ENCODE measurements around the gene KCNIP4.

KCNIP4 gene

DNA sequence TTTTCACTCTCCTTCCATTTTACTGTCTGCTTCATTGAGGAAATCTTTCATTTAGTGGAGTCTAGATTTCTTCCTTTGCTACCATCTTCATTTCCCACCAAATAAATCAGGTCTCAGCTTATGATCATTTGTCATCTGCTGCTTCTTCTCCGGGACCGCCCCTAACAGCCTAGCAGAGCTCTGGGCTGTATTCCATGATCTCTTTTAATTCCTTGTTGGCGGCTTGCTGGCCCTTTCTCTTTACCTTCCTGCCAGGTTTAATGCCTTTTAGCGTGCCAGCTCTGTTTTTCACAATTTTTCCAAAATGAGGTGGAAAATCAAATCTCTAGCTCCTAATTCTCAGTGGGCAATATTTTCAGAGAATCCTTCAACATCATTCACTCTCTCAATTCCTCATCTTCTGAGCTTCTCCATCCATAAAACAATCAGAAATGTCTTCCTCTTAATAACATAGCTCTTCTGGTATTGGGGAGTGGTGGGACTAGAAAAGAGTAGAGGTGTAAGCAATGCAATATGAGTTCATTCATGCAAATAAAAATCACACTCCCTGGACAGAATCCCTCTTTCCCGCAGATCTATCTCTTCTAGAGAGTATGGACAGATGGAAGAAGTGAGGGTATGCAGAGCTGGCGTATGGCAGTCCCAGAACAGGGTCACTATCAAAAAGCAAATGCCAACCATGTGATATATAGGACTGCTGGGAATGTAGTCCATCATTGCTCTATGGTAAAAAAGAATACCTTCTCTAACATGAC, 491.3 kb downstream of the KCNIP4 start:
- no peaks in the 10 kb centered on the region for H3K9me3 ChIP-seq (ENCODE audit: control insufficient read depth, low read length)
- H3K4me3 ChIP-seq (ENCODE audit: low read length) = no peak overlapping the region
- H3K36me3 ChIP-seq (ENCODE audit: control insufficient read depth, insufficient read depth, low read length) = no peaks in the 10 kb centered on the region
- no peaks in the 10 kb centered on the region for H3K27me3 ChIP-seq (ENCODE audit: control insufficient read depth, insufficient read depth, low read length)
- no peaks in the 10 kb centered on the region for H3K4me1 ChIP-seq (ENCODE audit: control insufficient read depth, insufficient read depth, low read length)
- no peak overlapping the region for H3K9ac ChIP-seq (ENCODE audit: low read length)

DNA sequence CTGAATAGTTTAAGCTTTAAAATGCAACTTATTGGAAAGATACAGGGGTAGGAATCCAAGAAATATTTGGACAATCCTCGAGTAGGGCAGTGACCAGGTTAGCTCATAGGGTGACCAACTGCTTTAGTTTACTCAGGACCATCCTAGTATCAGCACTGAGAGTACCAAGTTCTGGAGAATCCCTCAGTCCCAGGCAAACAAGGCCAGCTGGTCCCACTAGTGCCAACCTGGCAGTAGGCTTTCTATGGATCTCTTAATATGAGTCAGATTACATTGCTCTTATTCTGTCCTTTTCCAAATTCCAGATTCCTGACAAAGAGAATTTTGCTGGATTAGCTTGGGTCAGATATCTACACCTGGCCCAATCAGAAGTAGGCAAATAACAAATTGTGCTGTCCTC, 493.7 kb downstream of the KCNIP4 start:
- H3K4me1 ChIP-seq (ENCODE audit: control insufficient read depth, insufficient read depth, low read length) = no peaks in the 10 kb centered on the region
- H3K9me3 ChIP-seq (ENCODE audit: control insufficient read depth, low read length) = no peaks in the 10 kb centered on the region
- H3K36me3 ChIP-seq (ENCODE audit: control insufficient read depth, insufficient read depth, low read length) = no peaks in the 10 kb centered on the region
- no peak overlapping the region for H3K9ac ChIP-seq (ENCODE audit: low read length)
- no peaks in the 10 kb centered on the region for H3K27me3 ChIP-seq (ENCODE audit: control insufficient read depth, insufficient read depth, low read length)
- H3K4me3 ChIP-seq (ENCODE audit: low read length) = no peak overlapping the region

DNA sequence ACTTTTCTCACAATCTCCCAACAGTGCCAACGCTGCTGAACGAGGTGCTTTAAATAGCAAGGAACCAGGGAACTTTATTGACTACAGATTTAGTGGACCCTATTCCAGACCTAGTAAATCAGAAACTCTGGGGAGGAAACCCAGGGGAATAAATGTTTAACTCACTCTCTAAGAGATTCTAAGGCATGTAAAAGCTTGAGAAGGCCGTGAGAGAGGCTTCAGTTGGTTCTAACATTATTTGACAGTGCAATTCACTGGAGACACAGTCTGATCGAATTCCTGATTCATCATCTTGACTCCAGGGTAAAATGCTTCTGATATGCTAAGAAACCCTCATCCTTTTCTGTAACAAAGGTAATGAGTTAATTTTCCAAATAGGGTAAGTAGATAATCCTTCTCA, 494.4 kb downstream of the KCNIP4 start:
- no peak overlapping the region for H3K9ac ChIP-seq (ENCODE audit: low read length)
- no peaks in the 10 kb centered on the region for H3K27me3 ChIP-seq (ENCODE audit: control insufficient read depth, insufficient read depth, low read length)
- no peak overlapping the region for H3K4me3 ChIP-seq (ENCODE audit: low read length)
- H3K4me1 ChIP-seq (ENCODE audit: control insufficient read depth, insufficient read depth, low read length) = no peaks in the 10 kb centered on the region
- H3K9me3 ChIP-seq (ENCODE audit: control insufficient read depth, low read length) = no peaks in the 10 kb centered on the region
- H3K36me3 ChIP-seq (ENCODE audit: control insufficient read depth, insufficient read depth, low read length) = no peaks in the 10 kb centered on the region

DNA sequence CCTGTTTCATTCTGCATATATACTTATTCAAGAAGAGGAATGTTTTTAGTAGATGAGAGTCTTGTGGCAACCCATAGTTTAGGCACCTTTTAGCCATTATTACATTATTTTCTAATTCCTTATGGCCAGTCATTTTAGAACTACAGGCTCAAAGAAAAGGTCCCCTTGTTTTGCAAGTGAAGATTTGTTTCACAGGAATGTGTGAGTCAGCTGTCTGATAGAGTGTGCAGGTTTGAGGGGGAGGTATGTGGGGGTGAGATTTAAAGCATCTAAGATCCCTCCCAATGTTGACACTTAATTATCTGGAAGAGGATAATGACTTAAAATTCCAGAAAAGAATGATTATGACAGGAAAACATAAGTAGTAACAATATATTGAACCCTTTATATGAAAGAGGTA, 495.6 kb downstream of the KCNIP4 start:
- Histone ChIP-seq H3K4me1 (ENCODE audit: control insufficient read depth, insufficient read depth, low read length) (no peaks in the 10 kb centered on the region), H3K9ac (ENCODE audit: low read length) (no peak overlapping the region), H3K27me3 (ENCODE audit: control insufficient read depth, insufficient read depth, low read length) (no peaks in the 10 kb centered on the region), H3K36me3 (ENCODE audit: control insufficient read depth, insufficient read depth, low read length) (no peaks in the 10 kb centered on the region), H3K4me3 (ENCODE audit: low read length) (no peak overlapping the region), H3K9me3 (ENCODE audit: control insufficient read depth, low read length) (no peaks in the 10 kb centered on the region)

DNA sequence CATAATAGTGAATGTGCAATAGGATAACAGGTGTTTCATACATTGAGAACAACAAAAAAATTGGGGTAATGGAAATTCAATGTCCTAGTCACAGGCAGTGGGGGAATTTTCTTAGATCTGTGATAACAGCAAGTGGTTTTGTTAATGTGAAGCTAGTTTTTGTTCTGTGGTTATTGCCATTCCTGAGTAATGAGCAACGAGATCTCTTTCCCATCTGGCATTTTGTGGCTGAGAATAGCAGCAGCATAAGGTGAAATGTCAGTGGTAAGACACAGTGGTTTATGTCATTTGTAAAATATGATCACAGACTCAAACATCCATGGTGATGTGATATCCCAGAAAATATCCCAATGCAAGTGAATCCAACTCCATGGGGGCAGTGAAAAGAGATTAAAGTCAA, 497.5 kb downstream of the KCNIP4 start:
- Histone ChIP-seq H3K27me3 (ENCODE audit: control insufficient read depth, insufficient read depth, low read length) (no peaks in the 10 kb centered on the region), H3K4me1 (ENCODE audit: control insufficient read depth, insufficient read depth, low read length) (no peaks in the 10 kb centered on the region), H3K36me3 (ENCODE audit: control insufficient read depth, insufficient read depth, low read length) (no peaks in the 10 kb centered on the region), H3K9me3 (ENCODE audit: control insufficient read depth, low read length) (no peaks in the 10 kb centered on the region), H3K4me3 (ENCODE audit: low read length) (no peak overlapping the region), H3K9ac (ENCODE audit: low read length) (no peak overlapping the region)

DNA sequence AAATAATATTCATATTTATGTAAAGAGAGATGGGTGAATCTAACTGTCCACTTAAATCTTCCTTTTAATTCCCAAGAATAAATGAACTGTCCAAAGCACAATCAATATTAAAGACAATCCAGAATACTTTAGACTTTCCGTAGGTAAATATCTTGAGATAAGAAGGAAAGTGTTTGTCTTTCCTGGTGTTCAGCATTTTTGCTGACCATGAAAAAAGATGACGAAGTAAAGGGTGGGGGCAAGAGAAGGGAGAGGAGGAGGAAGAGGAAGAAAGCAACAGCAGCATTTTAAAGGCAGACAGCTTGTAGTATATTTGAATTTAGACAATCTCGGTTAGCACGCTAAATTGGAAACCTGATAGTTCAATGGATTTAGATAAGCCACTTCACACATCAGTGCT, 498.2 kb downstream of the KCNIP4 start:
- Histone ChIP-seq H3K27me3 (ENCODE audit: control insufficient read depth, insufficient read depth, low read length) (no peaks in the 10 kb centered on the region), H3K4me3 (ENCODE audit: low read length) (no peak overlapping the region), H3K36me3 (ENCODE audit: control insufficient read depth, insufficient read depth, low read length) (no peaks in the 10 kb centered on the region), H3K4me1 (ENCODE audit: control insufficient read depth, insufficient read depth, low read length) (no peaks in the 10 kb centered on the region), H3K9ac (ENCODE audit: low read length) (no peak overlapping the region), H3K9me3 (ENCODE audit: control insufficient read depth, low read length) (no peaks in the 10 kb centered on the region)

DNA sequence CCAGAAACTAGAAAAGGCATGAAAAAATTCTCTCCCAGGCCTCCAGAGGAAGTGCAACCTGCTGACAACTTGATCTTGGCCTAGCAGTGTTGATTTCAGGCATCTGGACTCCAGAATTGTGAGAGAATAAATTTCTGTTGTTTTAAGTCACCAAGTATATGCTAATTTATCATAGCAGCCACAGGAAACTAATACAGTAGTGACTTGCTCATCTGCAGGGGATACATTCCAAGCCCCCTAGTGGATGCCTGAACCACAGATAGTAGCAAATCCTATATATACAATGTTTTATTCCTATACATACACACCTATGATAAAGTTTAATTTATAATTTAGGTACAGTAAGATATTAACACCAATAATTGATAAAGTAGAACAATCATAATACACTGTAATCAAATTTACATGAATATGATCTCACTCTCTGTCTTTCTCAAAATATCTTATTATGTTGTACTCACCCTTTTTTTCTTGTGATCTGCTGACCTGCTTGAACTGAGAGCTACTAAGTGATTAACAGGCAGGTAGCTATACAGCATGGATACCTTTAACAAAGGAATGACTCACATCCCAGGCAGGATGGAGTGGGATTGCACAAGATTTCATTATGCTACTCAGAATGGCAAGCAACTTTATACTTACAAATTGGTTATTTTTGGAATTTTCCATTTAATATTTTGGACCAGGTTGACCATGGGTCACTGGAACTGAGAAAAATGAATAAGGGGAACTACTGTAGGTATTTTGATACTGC, 501.1 kb downstream of the KCNIP4 start:
- H3K27me3 ChIP-seq (ENCODE audit: control insufficient read depth, insufficient read depth, low read length) = no peaks in the 10 kb centered on the region
- no peaks in the 10 kb centered on the region for H3K9me3 ChIP-seq (ENCODE audit: control insufficient read depth, low read length)

DNA sequence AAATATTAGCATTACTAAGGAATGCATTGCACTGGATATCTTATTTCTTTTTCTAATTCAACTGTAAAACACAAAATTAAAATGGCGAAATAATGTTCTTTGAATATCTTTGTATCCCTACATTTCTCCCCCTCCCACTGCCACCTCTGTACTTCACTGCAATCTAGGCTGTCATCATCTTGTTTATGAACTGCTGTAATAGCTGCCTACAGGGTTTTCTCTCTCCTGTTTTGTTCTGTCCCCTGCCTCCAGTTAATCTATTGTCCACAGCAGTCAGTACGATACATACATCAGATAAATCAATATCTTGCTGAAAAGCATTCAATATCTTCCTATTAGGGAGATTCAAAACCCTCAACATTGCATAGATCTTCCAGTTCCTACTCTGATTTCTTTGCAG, 528.4 kb downstream of the KCNIP4 start:
- Histone ChIP-seq H3K4me3 (ENCODE audit: low read length) (no peak overlapping the region), H3K4me1 (ENCODE audit: control insufficient read depth, insufficient read depth, low read length) (no peaks in the 10 kb centered on the region), H3K9ac (ENCODE audit: low read length) (no peak overlapping the region), H3K36me3 (ENCODE audit: control insufficient read depth, insufficient read depth, low read length) (no peaks in the 10 kb centered on the region), H3K9me3 (ENCODE audit: control insufficient read depth, low read length) (no peaks in the 10 kb centered on the region), H3K27me3 (ENCODE audit: control insufficient read depth, insufficient read depth, low read length) (no peaks in the 10 kb centered on the region)

More for the DNA sequence above, 501.1 kb downstream of the KCNIP4 start:
- no peaks in the 10 kb centered on the region for H3K4me1 ChIP-seq (ENCODE audit: control insufficient read depth, insufficient read depth, low read length)
- no peak overlapping the region for H3K4me3 ChIP-seq (ENCODE audit: low read length)
- H3K9ac ChIP-seq (ENCODE audit: low read length) = no peak overlapping the region
- H3K36me3 ChIP-seq (ENCODE audit: control insufficient read depth, insufficient read depth, low read length) = no peaks in the 10 kb centered on the region

DNA sequence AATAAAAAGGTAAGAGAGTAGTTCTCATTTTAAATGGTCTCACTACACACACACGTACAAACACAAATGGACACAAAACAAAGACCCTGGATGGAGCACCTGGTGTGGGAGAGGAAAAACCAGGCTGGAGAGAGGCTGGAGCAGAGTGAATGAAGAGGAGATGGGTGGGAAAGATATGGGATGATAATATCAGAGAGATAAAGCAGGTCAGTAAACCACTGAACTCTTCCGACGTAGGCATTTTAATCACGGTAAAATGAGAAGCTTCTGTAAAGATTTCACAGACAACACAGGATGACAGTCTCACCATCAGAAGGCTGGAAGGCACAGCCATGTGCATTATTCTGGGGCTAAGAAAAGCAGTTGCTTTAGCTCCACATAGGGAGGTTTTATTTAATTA, 532.8 kb downstream of the KCNIP4 start:
- Histone ChIP-seq H3K9me3 (ENCODE audit: control insufficient read depth, low read length) (no peaks in the 10 kb centered on the region), H3K36me3 (ENCODE audit: control insufficient read depth, insufficient read depth, low read length) (no peaks in the 10 kb centered on the region), H3K9ac (ENCODE audit: low read length) (no peak overlapping the region), H3K4me1 (ENCODE audit: control insufficient read depth, insufficient read depth, low read length) (no peaks in the 10 kb centered on the region), H3K4me3 (ENCODE audit: low read length) (no peak overlapping the region), H3K27me3 (ENCODE audit: control insufficient read depth, insufficient read depth, low read length) (no peaks in the 10 kb centered on the region)

DNA sequence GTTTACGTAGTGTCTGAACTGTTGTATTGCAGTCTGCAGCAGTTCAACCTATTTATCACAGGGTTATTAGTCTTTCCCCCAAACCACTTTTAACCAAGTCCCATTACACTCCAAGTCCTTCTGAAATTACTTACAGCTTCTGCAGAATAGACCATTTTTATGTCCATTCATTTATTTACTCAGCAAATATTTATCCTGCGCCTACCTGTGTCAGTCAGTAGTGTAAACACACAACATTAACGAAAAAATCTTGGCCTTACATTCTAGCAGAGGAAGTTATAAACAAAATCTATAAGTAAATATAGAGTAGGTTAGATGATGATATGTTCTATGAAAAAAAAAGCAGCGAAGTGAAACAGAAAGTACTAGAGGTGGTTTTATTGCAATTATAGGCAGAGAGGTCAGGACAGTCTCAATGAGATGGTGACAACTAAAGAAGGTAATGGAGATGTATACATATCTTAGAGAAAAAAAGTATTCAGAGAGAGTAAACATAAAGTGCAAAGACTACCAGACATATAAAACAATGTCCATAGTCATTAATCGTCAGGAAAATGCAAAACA, 534.7 kb downstream of the KCNIP4 start:
- Histone ChIP-seq H3K4me3 (ENCODE audit: low read length) (no peak overlapping the region), H3K4me1 (ENCODE audit: control insufficient read depth, insufficient read depth, low read length) (no peaks in the 10 kb centered on the region), H3K9me3 (ENCODE audit: control insufficient read depth, low read length) (no peaks in the 10 kb centered on the region), H3K27me3 (ENCODE audit: control insufficient read depth, insufficient read depth, low read length) (no peaks in the 10 kb centered on the region), H3K36me3 (ENCODE audit: control insufficient read depth, insufficient read depth, low read length) (no peaks in the 10 kb centered on the region), H3K9ac (ENCODE audit: low read length) (no peak overlapping the region)

DNA sequence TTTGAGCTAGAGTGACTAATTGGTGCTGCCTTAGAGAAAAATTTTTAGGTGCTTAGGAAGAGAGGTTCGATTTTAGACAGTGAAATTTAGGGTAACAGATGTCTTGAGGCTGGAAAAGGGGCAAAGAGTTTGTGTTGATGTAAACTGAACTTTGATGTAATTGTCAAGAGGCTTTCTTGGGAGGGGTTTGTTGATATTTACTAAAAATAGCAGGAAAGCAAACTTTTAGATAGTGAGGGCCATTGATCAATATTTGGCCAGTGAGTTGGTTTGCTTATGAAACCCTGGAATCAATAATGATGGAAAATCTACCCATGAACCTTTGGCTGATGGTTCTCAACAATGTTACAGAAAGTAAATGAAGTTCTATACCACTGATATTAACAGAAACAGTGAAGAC, 537.5 kb downstream of the KCNIP4 start:
- Histone ChIP-seq H3K27me3 (ENCODE audit: control insufficient read depth, insufficient read depth, low read length) (no peaks in the 10 kb centered on the region), H3K4me3 (ENCODE audit: low read length) (no peak overlapping the region), H3K36me3 (ENCODE audit: control insufficient read depth, insufficient read depth, low read length) (no peaks in the 10 kb centered on the region), H3K4me1 (ENCODE audit: control insufficient read depth, insufficient read depth, low read length) (no peaks in the 10 kb centered on the region), H3K9ac (ENCODE audit: low read length) (no peak overlapping the region), H3K9me3 (ENCODE audit: control insufficient read depth, low read length) (no peaks in the 10 kb centered on the region)

DNA sequence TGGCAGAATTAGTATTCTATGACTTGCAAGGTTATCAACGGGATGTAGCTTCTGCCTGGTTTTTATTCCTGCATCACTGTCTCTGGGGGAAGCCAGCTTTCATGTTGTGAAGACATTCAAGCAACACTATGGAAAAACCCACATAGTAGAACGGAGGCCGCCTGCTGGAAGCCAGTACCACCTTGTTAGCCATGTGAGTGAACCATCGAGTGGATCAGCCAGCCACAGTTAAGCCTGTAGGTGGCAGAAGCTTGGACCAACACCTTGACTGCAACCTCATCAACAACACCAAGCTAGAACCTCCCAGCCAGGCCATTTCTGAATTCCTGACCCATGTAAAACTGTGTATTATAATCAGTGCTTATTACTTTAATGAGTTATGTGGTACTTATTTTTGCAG, 538.2 kb downstream of the KCNIP4 start:
- H3K4me3 ChIP-seq (ENCODE audit: low read length) = no peak overlapping the region
- H3K9ac ChIP-seq (ENCODE audit: low read length) = no peak overlapping the region
- no peaks in the 10 kb centered on the region for H3K4me1 ChIP-seq (ENCODE audit: control insufficient read depth, insufficient read depth, low read length)
- H3K36me3 ChIP-seq (ENCODE audit: control insufficient read depth, insufficient read depth, low read length) = no peaks in the 10 kb centered on the region
- no peaks in the 10 kb centered on the region for H3K9me3 ChIP-seq (ENCODE audit: control insufficient read depth, low read length)
- no peaks in the 10 kb centered on the region for H3K27me3 ChIP-seq (ENCODE audit: control insufficient read depth, insufficient read depth, low read length)

Data from mucosa of stomach (tissue), 1 donor.